HFFc6 (cell line): ENCODE measurements around the gene NOP53. TPM values are rescaled to one million over a fixed set of nuclear protein-coding genes. Genes with fewer than 3 reads are reported as not detected.
"Not testable (repeated sequence)": the region's sequence is repeated elsewhere in the genome, so short reads cannot be mapped to it uniquely, and the experiment has no call there.

Experiments used
- DNase-seq: peaks from one replicate; pipeline ENCODE4 v3.0.0-alpha.2; 2018
- H3K27ac Mint-ChIP-seq: 2 replicates; pipeline ENCODE4 v1.8.0; 2020; ENCODE audit warnings: mild to moderate bottlenecking, mixed read lengths
- H3K27me3 Mint-ChIP-seq: 2 replicates; pipeline ENCODE4 v1.8.0; 2021; ENCODE audit warnings: mild to moderate bottlenecking, moderate library complexity, mixed read lengths; ENCODE audit not compliant: insufficient read depth
- H3K36me3 Mint-ChIP-seq: 2 replicates; pipeline ENCODE4 v1.8.0; 2021; ENCODE audit warnings: low read depth, mixed read lengths
- H3K4me1 Mint-ChIP-seq: 2 replicates; pipeline ENCODE4 v1.8.0; 2020; ENCODE audit warnings: low read depth, mixed read lengths
- H3K4me3 Mint-ChIP-seq: 2 replicates; pipeline ENCODE4 v1.8.0; 2020; ENCODE audit warnings: mild to moderate bottlenecking, moderate library complexity, mixed read lengths
- H3K9me3 Mint-ChIP-seq: 2 replicates; pipeline ENCODE4 v1.8.0; 2020; ENCODE audit warnings: mild to moderate bottlenecking, mixed read lengths
- total RNA-seq, 6 experiments: library from RNA; stranded (reverse); fragmentation: NEBNext Ultra II Directional; extraction: Animal tissue kit (Norgen Biotek cat#: 25700); gene quantifications; 2 replicates in 1 of 6; 3 replicates in 5 of 6; pipeline ENCODE4 v1.2.3, GENCODE V29; 2021
- TF ChIP-seq, protein P1 (sequence below): fragments of 200-600 bp; sonication (generic); IDR thresholded peaks from 2 replicates; pipeline ENCODE4 v1.5.0; 2021; ENCODE audit warnings: antibody characterized with exemption, mild to moderate bottlenecking

The NOP53 gene
- total RNA-seq, 6 experiments from 2014 or later, result 72.7 to 113 (median 106) TPM

DNA sequence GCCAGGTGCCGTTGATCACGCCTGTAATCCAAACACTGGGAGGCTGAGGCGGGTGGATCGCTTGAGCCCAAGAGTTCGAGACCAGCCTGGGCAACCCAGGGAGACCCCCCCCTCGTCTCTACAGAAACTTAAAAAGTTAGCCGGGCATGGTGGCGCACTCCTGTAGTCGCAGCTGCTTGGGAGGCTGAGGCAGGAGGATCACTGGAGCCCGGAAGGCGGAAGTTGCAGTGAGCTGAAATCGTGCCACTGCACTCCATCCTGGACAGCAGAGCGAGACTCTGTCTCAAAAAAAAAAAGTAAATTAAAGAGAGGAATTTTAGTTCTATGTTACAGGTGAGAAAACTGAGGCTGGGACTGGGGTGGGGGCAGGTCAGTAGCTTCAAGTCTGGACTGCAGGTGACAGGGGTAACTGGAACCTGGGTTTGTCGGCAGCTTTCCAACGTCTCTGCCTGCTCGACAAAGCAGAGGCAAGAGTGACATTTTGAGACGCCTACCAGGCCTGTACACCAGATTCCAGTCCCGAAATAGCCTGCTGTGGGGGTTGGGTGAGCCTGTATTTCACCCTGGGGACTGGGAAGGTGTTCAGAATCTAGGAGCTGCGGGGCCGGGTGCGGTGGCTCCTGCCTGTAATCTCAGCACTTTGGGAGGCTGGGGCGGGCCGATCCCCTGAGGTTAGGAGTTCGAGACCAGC lies 34.3 kb downstream of the NOP53 start:
- peak overlapping the region; percentile 95 for H3K4me3 Mint-ChIP-seq
- no peak for DNase-seq

DNA sequence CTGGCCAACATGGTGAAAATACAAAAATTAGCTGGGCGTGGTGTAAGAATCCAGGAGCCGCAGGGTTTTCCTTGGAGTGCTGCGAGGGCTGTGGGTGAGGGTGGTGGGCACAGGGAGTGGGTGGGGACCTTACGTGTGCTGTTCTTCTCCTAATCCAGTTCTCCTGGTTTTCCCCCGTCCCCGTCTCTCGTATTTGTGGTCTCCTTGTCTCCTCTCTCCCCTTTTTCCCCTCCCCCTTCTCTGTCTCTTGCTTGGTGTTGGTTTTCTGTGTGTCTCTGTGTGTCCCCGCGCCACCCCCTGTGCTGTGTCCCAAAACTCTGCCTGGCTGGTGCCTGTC lies 34.8 kb downstream of the NOP53 start:
- Mint-ChIP-seq H3K27me3 (no peaks in the 10 kb centered on the region; the same call in 1 of the 2 replicates), H3K9me3 (no peaks in the 10 kb centered on the region), H3K4me1 (peaks cover 25% of the 10 kb centered on the region), H3K4me3 (peak overlapping the region; percentile 95), H3K36me3 (peaks cover 31% of the 10 kb centered on the region), H3K27ac (peak overlapping the region; percentile 36; the same call in 1 of the 2 replicates)
- no peak for DNase-seq
- TF ChIP-seq, protein P1, sequence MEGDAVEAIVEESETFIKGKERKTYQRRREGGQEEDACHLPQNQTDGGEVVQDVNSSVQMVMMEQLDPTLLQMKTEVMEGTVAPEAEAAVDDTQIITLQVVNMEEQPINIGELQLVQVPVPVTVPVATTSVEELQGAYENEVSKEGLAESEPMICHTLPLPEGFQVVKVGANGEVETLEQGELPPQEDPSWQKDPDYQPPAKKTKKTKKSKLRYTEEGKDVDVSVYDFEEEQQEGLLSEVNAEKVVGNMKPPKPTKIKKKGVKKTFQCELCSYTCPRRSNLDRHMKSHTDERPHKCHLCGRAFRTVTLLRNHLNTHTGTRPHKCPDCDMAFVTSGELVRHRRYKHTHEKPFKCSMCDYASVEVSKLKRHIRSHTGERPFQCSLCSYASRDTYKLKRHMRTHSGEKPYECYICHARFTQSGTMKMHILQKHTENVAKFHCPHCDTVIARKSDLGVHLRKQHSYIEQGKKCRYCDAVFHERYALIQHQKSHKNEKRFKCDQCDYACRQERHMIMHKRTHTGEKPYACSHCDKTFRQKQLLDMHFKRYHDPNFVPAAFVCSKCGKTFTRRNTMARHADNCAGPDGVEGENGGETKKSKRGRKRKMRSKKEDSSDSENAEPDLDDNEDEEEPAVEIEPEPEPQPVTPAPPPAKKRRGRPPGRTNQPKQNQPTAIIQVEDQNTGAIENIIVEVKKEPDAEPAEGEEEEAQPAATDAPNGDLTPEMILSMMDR, result no peak

More for the DNA sequence above, 34.3 kb downstream of the NOP53 start:
- H3K4me1 Mint-ChIP-seq, result peaks cover 25% of the 10 kb centered on the region
- TF ChIP-seq, protein P1, result no peak
- no peaks in the 10 kb centered on the region; the same call in 1 of the 2 replicates for H3K27me3 Mint-ChIP-seq
- peaks cover 31% of the 10 kb centered on the region for H3K36me3 Mint-ChIP-seq
- no peaks in the 10 kb centered on the region for H3K9me3 Mint-ChIP-seq
- H3K27ac Mint-ChIP-seq, result peak overlapping the region; percentile 36; the same call in 1 of the 2 replicates

DNA sequence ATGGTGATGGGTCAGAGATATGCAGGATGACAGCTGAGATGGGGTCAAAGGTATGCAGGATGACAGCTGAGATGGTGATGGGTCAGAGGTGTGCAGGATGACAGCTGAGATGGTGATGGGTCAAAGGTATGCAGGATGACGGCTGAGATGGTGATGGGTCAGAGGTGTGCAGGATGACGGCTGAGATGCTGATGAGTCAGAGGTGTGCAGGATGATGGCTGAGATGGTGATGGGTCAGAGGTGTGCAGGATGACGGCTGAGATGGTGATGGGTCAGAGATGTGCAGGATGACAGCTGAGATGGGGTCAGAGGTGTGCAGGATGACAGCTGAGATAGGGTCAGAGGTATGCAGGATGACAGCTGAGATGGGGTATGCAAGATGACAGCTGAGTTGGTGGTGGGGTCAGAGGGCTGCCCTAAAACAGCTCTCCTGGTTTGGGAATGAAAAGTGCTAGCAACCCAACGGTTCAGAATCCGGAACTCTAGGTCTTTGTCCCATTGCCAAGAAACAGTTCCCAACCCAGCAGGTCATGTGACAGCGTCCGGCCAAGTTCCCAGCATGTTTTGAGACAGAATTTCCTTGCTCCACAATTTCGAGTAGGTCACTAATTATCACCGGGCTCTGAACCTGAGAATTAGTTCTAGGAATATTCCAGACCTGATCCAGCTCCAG lies 36.4 kb downstream of the NOP53 start:
- TF ChIP-seq, protein P1, result no peak
- peak overlapping the region; percentile 22; the same call in 1 of the 2 replicates for H3K4me3 Mint-ChIP-seq
- H3K27ac Mint-ChIP-seq, result no peak overlapping the region
- H3K9me3 Mint-ChIP-seq, result no peaks in the 10 kb centered on the region
- DNase-seq, result no peak
- peaks cover 31% of the 10 kb centered on the region for H3K36me3 Mint-ChIP-seq
- H3K27me3 Mint-ChIP-seq, result no peaks in the 10 kb centered on the region; the same call in none of the 2 replicates
- peaks cover 25% of the 10 kb centered on the region for H3K4me1 Mint-ChIP-seq

DNA sequence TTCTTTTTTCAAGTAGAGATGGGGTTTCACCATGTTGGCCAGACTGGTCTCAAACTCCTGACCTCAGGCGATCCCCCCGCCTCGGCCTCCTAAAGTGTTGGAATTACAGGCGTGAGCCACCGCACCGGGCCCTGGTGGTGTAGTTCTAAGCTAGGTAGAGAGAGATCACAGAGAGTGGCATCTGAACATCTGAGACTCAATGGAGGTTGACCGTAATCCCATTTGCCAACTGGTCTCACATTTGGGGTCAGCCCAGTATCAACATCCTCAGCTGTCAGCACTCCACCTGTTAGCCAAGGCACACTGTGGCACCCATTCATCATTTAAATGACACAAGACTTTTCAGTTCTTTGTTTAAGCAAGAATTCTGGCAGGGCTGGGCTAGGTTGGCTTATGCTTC lies 41.2 kb downstream of the NOP53 start:
- Mint-ChIP-seq H3K4me1 (peaks cover 10% of the 10 kb centered on the region), H3K27me3 (no peaks in the 10 kb centered on the region; the same call in none of the 2 replicates), H3K4me3 (no peak overlapping the region), H3K27ac (no peak overlapping the region), H3K36me3 (peaks cover 30% of the 10 kb centered on the region), H3K9me3 (no peaks in the 10 kb centered on the region)
- TF ChIP-seq, protein P1, result no peak
- DNase-seq, result no peak

DNA sequence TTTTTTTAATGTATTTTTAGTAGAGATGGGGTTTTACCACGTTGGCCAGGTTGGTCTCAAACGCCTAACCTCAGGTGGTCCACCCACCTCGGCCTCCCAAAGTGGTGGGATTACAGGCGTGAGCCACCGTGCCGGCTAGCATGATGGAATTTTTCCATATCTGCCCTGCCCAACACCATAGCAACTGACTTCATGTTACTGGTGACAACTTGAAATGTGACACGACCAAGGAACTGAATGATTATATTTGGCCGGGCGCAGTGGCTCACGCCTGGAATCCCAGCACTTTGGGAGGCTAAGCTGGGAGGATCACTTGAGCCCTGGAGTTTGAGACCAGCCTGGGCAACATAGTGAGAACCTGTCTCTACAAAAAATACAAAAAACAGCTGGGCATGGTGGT lies 42.0 kb downstream of the NOP53 start:
- DNase-seq, H3K9me3 Mint-ChIP-seq, H3K4me3 Mint-ChIP-seq, H3K27ac Mint-ChIP-seq, H3K4me1 Mint-ChIP-seq, H3K27me3 Mint-ChIP-seq: not testable (repeated sequence)
- peaks cover 22% of the 10 kb centered on the region for H3K36me3 Mint-ChIP-seq

DNA sequence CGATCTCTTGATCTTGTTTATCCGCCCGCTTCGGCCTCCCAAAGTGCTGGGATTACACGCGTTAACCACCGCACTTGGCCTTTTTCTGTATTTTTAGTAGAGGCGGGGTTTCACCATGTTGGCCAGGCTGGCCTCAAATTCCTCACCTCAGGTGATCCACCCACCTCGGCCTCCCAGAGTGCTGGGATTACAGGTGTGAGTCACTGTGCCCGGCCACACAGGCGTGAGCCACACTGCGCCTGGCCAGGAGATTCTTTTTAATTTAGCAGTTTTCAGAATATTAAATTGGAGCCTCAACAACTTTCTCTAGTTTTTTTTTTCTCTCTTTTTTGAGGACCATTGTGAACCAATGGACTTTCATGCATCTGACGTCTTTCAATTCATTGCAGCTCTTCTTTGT lies 44.5 kb downstream of the NOP53 start:
- not testable (repeated sequence) for H3K9me3 Mint-ChIP-seq, DNase-seq, H3K27me3 Mint-ChIP-seq, H3K4me1 Mint-ChIP-seq, H3K27ac Mint-ChIP-seq, H3K4me3 Mint-ChIP-seq, H3K36me3 Mint-ChIP-seq
